Body of pancreas (tissue), 4 donors: ENCODE data around the gene POLR3E.

ENCODE experiments used
- CTCF ChIP-seq, 7 experiments: fragments of 450-650 bp in 4 of 7; fragments of 200-600 bp in 3 of 7; sonication (generic) in 3 of 7; IDR thresholded peaks; one replicate each; pipeline ENCODE4 v1.5.1; 2016 to 2019; ENCODE audit warnings: antibody characterized with exemption in 7 of 7
- POLR2A ChIP-seq, 3 donors: fragments of 450-650 bp; IDR thresholded peaks; one replicate each; pipeline ENCODE4 v1.6.1; 2016; ENCODE audit warnings: antibody characterized with exemption in 3 of 3, mild to moderate bottlenecking in 2 of 3

GRCh38 chr16:22272870-22273650 lies 24.1 kb upstream of the POLR3E start:
- TF ChIP-seq CTCF (IDR thresholded peaks at IDR 0.05), result no peak
- TF ChIP-seq POLR2A (IDR thresholded peaks at IDR 0.05), result no peak
